ENCODE measurements around the gene MEG3. TPM values are rescaled to one million over a fixed set of nuclear protein-coding genes. Genes with fewer than 3 reads are reported as not detected.
A peak's percentile ranks its signal among the peaks of the same experiment; 100 is the strongest.

The MEG3 gene
- total and polyA plus RNA-seq, 9 of the 15 experiments (the other 6 are each of a cell fraction or from before 2014, with no cell fraction given) = 0.10 to 5.3 (median 1.0) TPM; not detected in 1

DNA sequence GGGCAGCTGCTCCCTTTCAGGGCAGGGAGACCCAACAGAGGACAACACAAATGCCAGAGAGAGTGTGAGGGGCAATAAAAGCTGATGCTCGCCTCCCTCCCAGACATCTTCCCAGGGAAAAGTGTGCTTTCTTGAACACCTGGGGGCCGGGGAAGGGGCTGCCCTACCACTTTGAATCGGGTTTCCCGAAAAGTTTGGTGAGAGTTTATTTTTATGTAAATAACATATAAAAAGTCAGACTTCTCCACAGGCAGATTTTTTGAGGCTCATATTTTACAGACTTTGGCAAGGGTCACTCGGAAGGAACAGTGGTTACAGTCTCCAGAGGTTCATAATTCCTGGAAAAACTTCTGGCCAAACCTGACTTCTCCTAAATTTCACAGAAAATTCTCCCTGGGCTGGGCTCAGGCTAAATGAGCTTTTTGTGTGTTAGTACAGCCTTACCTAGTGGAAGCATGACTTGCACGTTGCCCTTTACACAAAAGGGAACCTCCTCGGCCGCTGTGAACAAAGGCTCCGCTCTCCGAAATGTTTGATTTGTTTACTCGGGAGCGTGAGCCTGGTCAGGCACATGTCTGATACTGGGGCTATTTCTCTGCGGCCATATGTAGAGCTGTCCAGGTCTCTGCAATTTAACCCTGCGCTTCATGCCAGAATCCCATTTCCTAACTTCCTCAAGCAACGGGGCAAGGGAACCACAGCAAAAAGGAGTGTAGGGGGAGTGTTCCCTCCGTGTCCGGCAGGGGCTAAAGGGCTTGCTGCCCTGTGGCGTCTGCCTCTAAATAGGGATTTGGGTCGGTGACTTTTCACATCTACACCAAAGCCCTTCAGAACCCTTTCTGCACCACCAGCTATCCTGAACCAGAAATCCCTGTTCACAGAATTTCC, 74.2 kb downstream of the MEG3 start (continued):
- TF ChIP-seq, protein P1, sequence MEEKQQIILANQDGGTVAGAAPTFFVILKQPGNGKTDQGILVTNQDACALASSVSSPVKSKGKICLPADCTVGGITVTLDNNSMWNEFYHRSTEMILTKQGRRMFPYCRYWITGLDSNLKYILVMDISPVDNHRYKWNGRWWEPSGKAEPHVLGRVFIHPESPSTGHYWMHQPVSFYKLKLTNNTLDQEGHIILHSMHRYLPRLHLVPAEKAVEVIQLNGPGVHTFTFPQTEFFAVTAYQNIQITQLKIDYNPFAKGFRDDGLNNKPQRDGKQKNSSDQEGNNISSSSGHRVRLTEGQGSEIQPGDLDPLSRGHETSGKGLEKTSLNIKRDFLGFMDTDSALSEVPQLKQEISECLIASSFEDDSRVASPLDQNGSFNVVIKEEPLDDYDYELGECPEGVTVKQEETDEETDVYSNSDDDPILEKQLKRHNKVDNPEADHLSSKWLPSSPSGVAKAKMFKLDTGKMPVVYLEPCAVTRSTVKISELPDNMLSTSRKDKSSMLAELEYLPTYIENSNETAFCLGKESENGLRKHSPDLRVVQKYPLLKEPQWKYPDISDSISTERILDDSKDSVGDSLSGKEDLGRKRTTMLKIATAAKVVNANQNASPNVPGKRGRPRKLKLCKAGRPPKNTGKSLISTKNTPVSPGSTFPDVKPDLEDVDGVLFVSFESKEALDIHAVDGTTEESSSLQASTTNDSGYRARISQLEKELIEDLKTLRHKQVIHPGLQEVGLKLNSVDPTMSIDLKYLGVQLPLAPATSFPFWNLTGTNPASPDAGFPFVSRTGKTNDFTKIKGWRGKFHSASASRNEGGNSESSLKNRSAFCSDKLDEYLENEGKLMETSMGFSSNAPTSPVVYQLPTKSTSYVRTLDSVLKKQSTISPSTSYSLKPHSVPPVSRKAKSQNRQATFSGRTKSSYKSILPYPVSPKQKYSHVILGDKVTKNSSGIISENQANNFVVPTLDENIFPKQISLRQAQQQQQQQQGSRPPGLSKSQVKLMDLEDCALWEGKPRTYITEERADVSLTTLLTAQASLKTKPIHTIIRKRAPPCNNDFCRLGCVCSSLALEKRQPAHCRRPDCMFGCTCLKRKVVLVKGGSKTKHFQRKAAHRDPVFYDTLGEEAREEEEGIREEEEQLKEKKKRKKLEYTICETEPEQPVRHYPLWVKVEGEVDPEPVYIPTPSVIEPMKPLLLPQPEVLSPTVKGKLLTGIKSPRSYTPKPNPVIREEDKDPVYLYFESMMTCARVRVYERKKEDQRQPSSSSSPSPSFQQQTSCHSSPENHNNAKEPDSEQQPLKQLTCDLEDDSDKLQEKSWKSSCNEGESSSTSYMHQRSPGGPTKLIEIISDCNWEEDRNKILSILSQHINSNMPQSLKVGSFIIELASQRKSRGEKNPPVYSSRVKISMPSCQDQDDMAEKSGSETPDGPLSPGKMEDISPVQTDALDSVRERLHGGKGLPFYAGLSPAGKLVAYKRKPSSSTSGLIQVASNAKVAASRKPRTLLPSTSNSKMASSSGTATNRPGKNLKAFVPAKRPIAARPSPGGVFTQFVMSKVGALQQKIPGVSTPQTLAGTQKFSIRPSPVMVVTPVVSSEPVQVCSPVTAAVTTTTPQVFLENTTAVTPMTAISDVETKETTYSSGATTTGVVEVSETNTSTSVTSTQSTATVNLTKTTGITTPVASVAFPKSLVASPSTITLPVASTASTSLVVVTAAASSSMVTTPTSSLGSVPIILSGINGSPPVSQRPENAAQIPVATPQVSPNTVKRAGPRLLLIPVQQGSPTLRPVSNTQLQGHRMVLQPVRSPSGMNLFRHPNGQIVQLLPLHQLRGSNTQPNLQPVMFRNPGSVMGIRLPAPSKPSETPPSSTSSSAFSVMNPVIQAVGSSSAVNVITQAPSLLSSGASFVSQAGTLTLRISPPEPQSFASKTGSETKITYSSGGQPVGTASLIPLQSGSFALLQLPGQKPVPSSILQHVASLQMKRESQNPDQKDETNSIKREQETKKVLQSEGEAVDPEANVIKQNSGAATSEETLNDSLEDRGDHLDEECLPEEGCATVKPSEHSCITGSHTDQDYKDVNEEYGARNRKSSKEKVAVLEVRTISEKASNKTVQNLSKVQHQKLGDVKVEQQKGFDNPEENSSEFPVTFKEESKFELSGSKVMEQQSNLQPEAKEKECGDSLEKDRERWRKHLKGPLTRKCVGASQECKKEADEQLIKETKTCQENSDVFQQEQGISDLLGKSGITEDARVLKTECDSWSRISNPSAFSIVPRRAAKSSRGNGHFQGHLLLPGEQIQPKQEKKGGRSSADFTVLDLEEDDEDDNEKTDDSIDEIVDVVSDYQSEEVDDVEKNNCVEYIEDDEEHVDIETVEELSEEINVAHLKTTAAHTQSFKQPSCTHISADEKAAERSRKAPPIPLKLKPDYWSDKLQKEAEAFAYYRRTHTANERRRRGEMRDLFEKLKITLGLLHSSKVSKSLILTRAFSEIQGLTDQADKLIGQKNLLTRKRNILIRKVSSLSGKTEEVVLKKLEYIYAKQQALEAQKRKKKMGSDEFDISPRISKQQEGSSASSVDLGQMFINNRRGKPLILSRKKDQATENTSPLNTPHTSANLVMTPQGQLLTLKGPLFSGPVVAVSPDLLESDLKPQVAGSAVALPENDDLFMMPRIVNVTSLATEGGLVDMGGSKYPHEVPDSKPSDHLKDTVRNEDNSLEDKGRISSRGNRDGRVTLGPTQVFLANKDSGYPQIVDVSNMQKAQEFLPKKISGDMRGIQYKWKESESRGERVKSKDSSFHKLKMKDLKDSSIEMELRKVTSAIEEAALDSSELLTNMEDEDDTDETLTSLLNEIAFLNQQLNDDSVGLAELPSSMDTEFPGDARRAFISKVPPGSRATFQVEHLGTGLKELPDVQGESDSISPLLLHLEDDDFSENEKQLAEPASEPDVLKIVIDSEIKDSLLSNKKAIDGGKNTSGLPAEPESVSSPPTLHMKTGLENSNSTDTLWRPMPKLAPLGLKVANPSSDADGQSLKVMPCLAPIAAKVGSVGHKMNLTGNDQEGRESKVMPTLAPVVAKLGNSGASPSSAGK (IDR thresholded peaks at IDR 0.05) = peak; percentile 54; the same call in 1 of the 2 replicates
- TF ChIP-seq C11orf30 (IDR thresholded peaks at IDR 0.05; ENCODE audit: low read depth) (peak; percentile 21; the same call in 1 of the 2 replicates), CBFA2T3 (IDR thresholded peaks at IDR 0.05) (no peak), ZNF134 (CRISPR knock-in tag; conservative IDR thresholded peaks at IDR 0.05) (no peak), MNT (conservative IDR thresholded peaks at IDR 0.05) (0 out of 4 replicates have a peak, but pooled peaks have one; percentile 11 to 29)
- TF ChIP-seq, protein P2, sequence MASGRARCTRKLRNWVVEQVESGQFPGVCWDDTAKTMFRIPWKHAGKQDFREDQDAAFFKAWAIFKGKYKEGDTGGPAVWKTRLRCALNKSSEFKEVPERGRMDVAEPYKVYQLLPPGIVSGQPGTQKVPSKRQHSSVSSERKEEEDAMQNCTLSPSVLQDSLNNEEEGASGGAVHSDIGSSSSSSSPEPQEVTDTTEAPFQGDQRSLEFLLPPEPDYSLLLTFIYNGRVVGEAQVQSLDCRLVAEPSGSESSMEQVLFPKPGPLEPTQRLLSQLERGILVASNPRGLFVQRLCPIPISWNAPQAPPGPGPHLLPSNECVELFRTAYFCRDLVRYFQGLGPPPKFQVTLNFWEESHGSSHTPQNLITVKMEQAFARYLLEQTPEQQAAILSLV (tag; IDR thresholded peaks at IDR 0.05) = no peak

Data from K562 (cell line).